SU-DHL-6 (cell line): ENCODE measurements around the gene FNTB.

Source experiments
- H2AFZ ChIP-seq: fragments of 200-600 bp; sonication (generic); 2 replicates; pipeline ENCODE4 v1.6.1; 2014; ENCODE audit warnings: low read depth, mild to moderate bottlenecking, moderate library complexity, mixed read lengths, antibody characterized with exemption, low read length; ENCODE audit not compliant: severe bottlenecking
- H3F3A ChIP-seq: fragments of 200-600 bp; shearing (Covaris generic); 2 replicates; pipeline ENCODE4 v1.6.0; 2016; ENCODE audit warnings: antibody characterized with exemption, mild to moderate bottlenecking; ENCODE audit not compliant: insufficient read depth
- H3K27ac ChIP-seq: fragments of 200-600 bp; sonication (generic); 2 replicates; pipeline ENCODE4 v1.5.1; 2016; ENCODE audit warnings: low read depth, mild to moderate bottlenecking, low read length, moderate library complexity, mixed read lengths
- H3K27me3 ChIP-seq: fragments of 200-600 bp; sonication (generic), shearing (Covaris generic); 2 replicates; pipeline ENCODE4 v1.6.0; 2014; ENCODE audit warnings: mild to moderate bottlenecking, low read length
- H3K36me3 ChIP-seq: fragments of 200-600 bp; sonication (generic); 2 replicates; pipeline ENCODE4 v1.6.1; 2014; ENCODE audit warnings: mild to moderate bottlenecking, low read length, mixed read lengths
- H3K4me2 ChIP-seq: fragments of 300-600, 200-600 bp; shearing (Covaris generic), sonication (generic); 2 replicates; pipeline ENCODE4 v1.6.0; 2014; ENCODE audit warnings: low read length, low read depth, mild to moderate bottlenecking; ENCODE audit not compliant: poor library complexity, severe bottlenecking
- H3K4me3 ChIP-seq: fragments of 200-600 bp; sonication (generic); 2 replicates; pipeline ENCODE4 v1.5.1; 2014; ENCODE audit warnings: antibody characterized with exemption, low read length, mild to moderate bottlenecking, mixed read lengths; ENCODE audit not compliant: insufficient read depth, poor library complexity, severe bottlenecking
- H3K79me2 ChIP-seq: fragments of 200-600 bp; sonication (generic); 2 replicates; pipeline ENCODE4 v1.6.1; 2014; ENCODE audit warnings: mild to moderate bottlenecking, low read length, moderate library complexity; ENCODE audit not compliant: insufficient read depth
- H3K9ac ChIP-seq: fragments of 200-600 bp; sonication (generic); 2 replicates; pipeline ENCODE4 v1.7.0; 2014; ENCODE audit warnings: mild to moderate bottlenecking, low read length
- H3K9me2 ChIP-seq: fragments of 200-600 bp; sonication (generic); replicated peaks from 2 replicates; pipeline ENCODE4 v1.6.1; 2014; ENCODE audit warnings: low read length; ENCODE audit not compliant: insufficient read depth
- H3K9me3 ChIP-seq: fragments of 200-600 bp; sonication (generic); 2 replicates; pipeline ENCODE4 v1.6.1; 2014; ENCODE audit warnings: low read length, mixed read lengths; ENCODE audit not compliant: insufficient read depth
- H4K20me1 ChIP-seq: fragments of 200-600 bp; sonication (generic); 2 replicates; pipeline ENCODE4 v1.6.1; 2014; ENCODE audit warnings: low read depth, mild to moderate bottlenecking, antibody characterized with exemption, low read length, moderate library complexity, mixed read lengths
- CTCF ChIP-seq: fragments of 200-600 bp; sonication (generic); IDR thresholded peaks from one replicate; pipeline ENCODE4 v1.5.1; 2017; ENCODE audit warnings: antibody characterized with exemption, mild to moderate bottlenecking, low read length, moderate library complexity; ENCODE audit not compliant: insufficient read depth, poor library complexity, severe bottlenecking
- EZH2phosphoT487 ChIP-seq: fragments of 200-600 bp; sonication (generic), shearing (Covaris generic); conservative IDR thresholded peaks from 2 replicates; pipeline ENCODE4 v1.6.1; 2018; ENCODE audit warnings: mild to moderate bottlenecking, antibody characterized with exemption, low read length, moderate library complexity, mixed read lengths

The FNTB gene

GRCh38 chr14:65016471-65016870, 29.8 kb downstream of the FNTB start:
- TF ChIP-seq CTCF (no peak), EZH2phosphoT487 (no peak)

GRCh38 chr14:65019944-65020566, 33.4 kb downstream of the FNTB start:
- no peaks in the 10 kb centered on the region for H3K27me3 ChIP-seq
- H3K9me2 ChIP-seq = no peaks in the 10 kb centered on the region
- H4K20me1 ChIP-seq = no peaks in the 10 kb centered on the region
- no peak overlapping the region for H3K4me2 ChIP-seq
- no peaks in the 10 kb centered on the region for H3F3A ChIP-seq
- H2AFZ ChIP-seq = no peak overlapping the region
- TF ChIP-seq EZH2phosphoT487 (no peak), CTCF (no peak)
- H3K9ac ChIP-seq = no peak overlapping the region
- no peaks in the 10 kb centered on the region for H3K36me3 ChIP-seq
- H3K4me3 ChIP-seq = no peak overlapping the region
- H3K79me2 ChIP-seq = no peaks in the 10 kb centered on the region
- no peaks in the 10 kb centered on the region for H3K9me3 ChIP-seq
- H3K27ac ChIP-seq = no peak overlapping the region

More at GRCh38 chr14:65016471-65016870, 29.8 kb downstream of the FNTB start:
- H3F3A ChIP-seq = no peaks in the 10 kb centered on the region
- no peaks in the 10 kb centered on the region for H3K9me2 ChIP-seq
- H3K4me3 ChIP-seq = no peak overlapping the region
- H2AFZ ChIP-seq = no peak overlapping the region
- H4K20me1 ChIP-seq = no peaks in the 10 kb centered on the region
- no peaks in the 10 kb centered on the region for H3K36me3 ChIP-seq
- no peak overlapping the region for H3K27ac ChIP-seq
- no peaks in the 10 kb centered on the region for H3K9me3 ChIP-seq
- no peaks in the 10 kb centered on the region for H3K27me3 ChIP-seq
- H3K4me2 ChIP-seq = no peak overlapping the region
- no peaks in the 10 kb centered on the region for H3K79me2 ChIP-seq
- H3K9ac ChIP-seq = no peak overlapping the region

- no peaks in the 10 kb centered on the region for H3K36me3 ChIP-seq
- H3K79me2 ChIP-seq = no peaks in the 10 kb centered on the region
- no peaks in the 10 kb centered on the region for H3K27me3 ChIP-seq
- H3K9me2 ChIP-seq = no peaks in the 10 kb centered on the region
- H3K9ac ChIP-seq = no peak overlapping the region
- H4K20me1 ChIP-seq = no peaks in the 10 kb centered on the region
- TF ChIP-seq EZH2phosphoT487 = no peak
- TF ChIP-seq CTCF = no peak
- H3K27ac ChIP-seq = no peak overlapping the region
- no peaks in the 10 kb centered on the region for H3K9me3 ChIP-seq
- no peak overlapping the region for H3K4me2 ChIP-seq
- H3F3A ChIP-seq = no peaks in the 10 kb centered on the region
- no peak overlapping the region for H2AFZ ChIP-seq
- H3K4me3 ChIP-seq = no peak overlapping the region
Observed at GRCh38 chr14:65024957-65025356, 38.3 kb downstream of the FNTB start.
